NCI-H526 treated with DMSO at 0.1 percent for 48 hours (cell line): ENCODE measurements around the gene ZNF284.

Experiments used
- DNase-seq: peaks from one replicate; lab custom pipeline; 2025; lab: John Stamatoyannopoulos, UW

Gene ZNF284

GRCh38 chr19:44071824-44072542 is at the start of gene ZNF284:
Gene ZNF284 (plus strand): TSS chr19:44072159. CDS start chr19:44076390, 4,231 bp downstream.
- peak; percentile 96 for DNase-seq

GRCh38 chr19:44024900-44025216 is 47.1 kb upstream of the ZNF284 start:
- DNase-seq, result no peak

- DNase-seq, result peak; percentile 73
Observed at GRCh38 chr19:44025217-44025936, 46.6 kb upstream of the ZNF284 start, which contains the start of gene ZNF222. Gene ZNF222 (plus strand): TSS chr19:44025379. CDS start chr19:44025437, 58 bp downstream.

- no peak for DNase-seq
Observed at GRCh38 chr19:44026622-44027021, 45.3 kb upstream of the ZNF284 start.

GRCh38 chr19:44032001-44032610 is 39.9 kb upstream of the ZNF284 start:
- DNase-seq, result no peak

GRCh38 chr19:44042147-44042546 is 29.8 kb upstream of the ZNF284 start:
- DNase-seq, result no peak

- DNase-seq, result peak; percentile 78
Observed at GRCh38 chr19:44050740-44051649, 21.0 kb upstream of the ZNF284 start.

- peak; percentile 98 for DNase-seq
Observed at GRCh38 chr19:44051650-44052402, 20.1 kb upstream of the ZNF284 start, which contains the start of gene ZNF223. Gene ZNF223 (plus strand): TSS chr19:44052036. CDS start chr19:44055177, 3,141 bp downstream.

GRCh38 chr19:44055870-44056269 is 16.1 kb upstream of the ZNF284 start:
- DNase-seq, result no peak

- no peak for DNase-seq
Observed at GRCh38 chr19:44059229-44059628, 12.7 kb upstream of the ZNF284 start.

GRCh38 chr19:44061038-44061437 is 10.9 kb upstream of the ZNF284 start:
- no peak for DNase-seq

GRCh38 chr19:44066305-44066704 is 5.7 kb upstream of the ZNF284 start:
- no peak for DNase-seq

GRCh38 chr19:44069415-44069814 is 2.5 kb upstream of the ZNF284 start:
- DNase-seq, result no peak

- no peak for DNase-seq
Observed at GRCh38 chr19:44072543-44073401, 813 bp downstream of the ZNF284 start.

- DNase-seq, result no peak
Observed at GRCh38 chr19:44076325-44076724, 4.4 kb downstream of the ZNF284 start.

- DNase-seq, result no peak
Observed at GRCh38 chr19:44092108-44092507, 20.1 kb downstream of the ZNF284 start.

GRCh38 chr19:44093931-44094765 is 22.2 kb downstream of the ZNF284 start, which contains the start of gene ZNF224:
Gene ZNF224 (plus strand): TSS chr19:44094361. CDS start chr19:44097874, 3,513 bp downstream.
- DNase-seq, result peak; percentile 95

GRCh38 chr19:44107751-44108150 is 35.8 kb downstream of the ZNF284 start:
- no peak for DNase-seq

GRCh38 chr19:44109458-44109857 is 37.5 kb downstream of the ZNF284 start:
- DNase-seq, result no peak
